Measurements from ENCODE around the gene HADHB. TPM values are rescaled to one million over a fixed set of nuclear protein-coding genes. Genes with fewer than 3 reads are reported as not detected.

The HADHB gene
- total RNA-seq, 1 experiment from 2014 or later: 65.5 TPM

GRCh38 chr2:26223018-26223417 lies 21.7 kb upstream of the HADHB start (continued):
- TF ChIP-seq YY1 (IDR thresholded peaks at IDR 0.05; ENCODE audit: extremely low read depth, insufficient replicate concordance, low read depth, low read length) (no peak), CTCF (IDR thresholded peaks at IDR 0.05 in 2 of 3, conservative IDR thresholded peaks at IDR 0.05 in 1 of 3; ENCODE audit: borderline replicate concordance in 1 of 3, insufficient read depth in 1 of 3, low read depth in 2 of 3, low read length in 2 of 3) (no peak), CBX3 (IDR thresholded peaks at IDR 0.05; ENCODE audit: low read depth) (no peak), SIN3A (IDR thresholded peaks at IDR 0.05; ENCODE audit: low read depth) (no peak)

- ChIA-PET POLR2A (no interaction called here), RAD21 (ENCODE audit: low non-redundant PET in 1 of 2, low total read pairs in 2 of 2, uncharacterized antibody in 2 of 2, unreplicated experiment in 2 of 2) (no interaction called here), CTCF (no interaction called here)
- H3K36me3 ChIP-seq (ENCODE audit: control insufficient read depth in 1 of 2, insufficient read depth in 2 of 2, low read length in 2 of 2): peaks cover 6 to 17% of the 10 kb centered on the region in 2 experiments
- TF ChIP-seq YY1 (IDR thresholded peaks at IDR 0.05; ENCODE audit: extremely low read depth, insufficient replicate concordance, low read depth, low read length) (no peak), ZNF274 (IDR thresholded peaks at IDR 0.05; ENCODE audit: low read depth, low read length) (no peak), RAD21 (IDR thresholded peaks at IDR 0.05; ENCODE audit: low read depth) (no peak), CEBPB (IDR thresholded peaks at IDR 0.05; ENCODE audit: low read depth) (no peak), ZFX (IDR thresholded peaks at IDR 0.05) (no peak), POLR2AphosphoS5 (IDR thresholded peaks at IDR 0.05; ENCODE audit: low read depth, low read length) (no peak)
- intact Hi-C loops (cut with micrococcal nuclease): no loop called here
- H3K4me3 ChIP-seq (replicated peaks in 1 of 2; ENCODE audit: low read depth in 1 of 2, low read length in 2 of 2): no peak overlapping the region
- no peak overlapping the region for H3K9ac ChIP-seq (ENCODE audit: low read length)
- ATAC-seq (no peak), DNase-seq (ENCODE audit: low read depth, low spot score) (no peak)
- no peaks in the 10 kb centered on the region for H3K79me2 ChIP-seq (ENCODE audit: insufficient read depth, low read length)
- no peak overlapping the region for H3K27ac ChIP-seq (ENCODE audit: low read depth, low read length)
- no TSS peak for BruUV-seq (replicated peaks)
- H3K9me3 ChIP-seq (ENCODE audit: control insufficient read depth in 1 of 2, insufficient read depth in 1 of 2, low read depth in 1 of 2, low read length in 2 of 2): no peaks in the 10 kb centered on the region
- H3K4me1 ChIP-seq (ENCODE audit: control insufficient read depth in 1 of 2, insufficient read depth in 2 of 2, low read length in 2 of 2): no peaks in the 10 kb centered on the region
- H2AFZ ChIP-seq (ENCODE audit: low read depth, low read length, poor library complexity, severe bottlenecking): no peak overlapping the region
- H3K27me3 ChIP-seq (ENCODE audit: insufficient read depth, low read length): no peaks in the 10 kb centered on the region
- H4K20me1 ChIP-seq (ENCODE audit: insufficient read depth): no peaks in the 10 kb centered on the region
- H3K9me2 ChIP-seq (ENCODE audit: insufficient read depth): no peaks in the 10 kb centered on the region
- H3K4me2 ChIP-seq (ENCODE audit: low read length): no peak overlapping the region
Measured at GRCh38 chr2:26224095-26224494, 20.6 kb upstream of the HADHB start.

All from HCT116 (cell line).